ENCODE measurements around the gene OPCML.

The OPCML gene

DNA sequence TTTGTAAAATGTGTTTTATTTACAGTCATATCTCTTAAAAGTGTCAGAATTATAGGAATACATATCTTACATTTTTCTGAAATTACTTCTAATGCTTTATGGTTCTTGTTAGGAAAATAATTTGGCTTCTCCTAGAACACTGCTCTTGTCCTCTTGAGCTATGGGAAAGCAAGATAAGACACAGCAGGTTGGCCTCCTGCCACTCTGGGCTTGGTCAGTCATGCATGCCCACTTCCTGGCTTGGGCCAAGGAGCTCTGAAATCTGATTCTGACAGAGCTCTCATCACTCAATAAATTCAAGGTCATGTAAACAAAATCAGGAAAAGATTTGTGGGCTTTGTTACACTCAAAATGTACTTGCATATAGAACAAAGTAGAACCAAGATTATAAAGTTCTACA lies 1036.0 kb downstream of the OPCML start:
- H3K27me3 ChIP-seq (ENCODE audit: insufficient read depth, poor library complexity, severe bottlenecking): no peaks in the 10 kb centered on the region
- H3K4me3 ChIP-seq (replicated peaks; ENCODE audit: insufficient read depth, low read length): no peak overlapping the region
- TF ChIP-seq SPI1 (IDR thresholded peaks at IDR 0.05; ENCODE audit: borderline replicate concordance, low read depth): no peak
- TF ChIP-seq, protein P1, sequence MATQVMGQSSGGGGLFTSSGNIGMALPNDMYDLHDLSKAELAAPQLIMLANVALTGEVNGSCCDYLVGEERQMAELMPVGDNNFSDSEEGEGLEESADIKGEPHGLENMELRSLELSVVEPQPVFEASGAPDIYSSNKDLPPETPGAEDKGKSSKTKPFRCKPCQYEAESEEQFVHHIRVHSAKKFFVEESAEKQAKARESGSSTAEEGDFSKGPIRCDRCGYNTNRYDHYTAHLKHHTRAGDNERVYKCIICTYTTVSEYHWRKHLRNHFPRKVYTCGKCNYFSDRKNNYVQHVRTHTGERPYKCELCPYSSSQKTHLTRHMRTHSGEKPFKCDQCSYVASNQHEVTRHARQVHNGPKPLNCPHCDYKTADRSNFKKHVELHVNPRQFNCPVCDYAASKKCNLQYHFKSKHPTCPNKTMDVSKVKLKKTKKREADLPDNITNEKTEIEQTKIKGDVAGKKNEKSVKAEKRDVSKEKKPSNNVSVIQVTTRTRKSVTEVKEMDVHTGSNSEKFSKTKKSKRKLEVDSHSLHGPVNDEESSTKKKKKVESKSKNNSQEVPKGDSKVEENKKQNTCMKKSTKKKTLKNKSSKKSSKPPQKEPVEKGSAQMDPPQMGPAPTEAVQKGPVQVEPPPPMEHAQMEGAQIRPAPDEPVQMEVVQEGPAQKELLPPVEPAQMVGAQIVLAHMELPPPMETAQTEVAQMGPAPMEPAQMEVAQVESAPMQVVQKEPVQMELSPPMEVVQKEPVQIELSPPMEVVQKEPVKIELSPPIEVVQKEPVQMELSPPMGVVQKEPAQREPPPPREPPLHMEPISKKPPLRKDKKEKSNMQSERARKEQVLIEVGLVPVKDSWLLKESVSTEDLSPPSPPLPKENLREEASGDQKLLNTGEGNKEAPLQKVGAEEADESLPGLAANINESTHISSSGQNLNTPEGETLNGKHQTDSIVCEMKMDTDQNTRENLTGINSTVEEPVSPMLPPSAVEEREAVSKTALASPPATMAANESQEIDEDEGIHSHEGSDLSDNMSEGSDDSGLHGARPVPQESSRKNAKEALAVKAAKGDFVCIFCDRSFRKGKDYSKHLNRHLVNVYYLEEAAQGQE (IDR thresholded peaks at IDR 0.05; ENCODE audit: insufficient replicate concordance, low read depth): no peak
- DNase-seq (ENCODE audit: low read depth in 1 of 2, low spot score in 1 of 2): no peak
- H3K27ac ChIP-seq (replicated peaks): no peak overlapping the region

DNA sequence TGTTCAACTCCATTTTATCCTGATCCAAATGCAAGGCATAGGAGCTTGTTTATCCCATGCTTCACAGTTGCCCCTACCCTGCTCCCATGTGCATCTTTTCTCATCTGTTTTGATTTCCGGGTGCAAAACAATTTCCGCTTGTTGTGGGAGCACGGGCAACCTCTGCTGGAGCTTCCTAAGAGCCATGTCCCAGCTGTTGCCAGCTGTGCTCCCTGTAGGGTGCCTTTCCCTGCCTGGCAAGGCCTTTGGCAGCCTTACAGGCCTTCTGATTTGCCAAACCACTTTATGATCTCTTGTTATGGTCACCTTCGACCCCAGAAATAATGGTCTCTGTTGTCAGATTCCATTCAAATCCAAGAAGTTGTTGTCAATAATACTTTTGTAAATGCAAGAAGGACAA lies 1038.5 kb downstream of the OPCML start:
- Histone ChIP-seq H3K4me3 (replicated peaks; ENCODE audit: insufficient read depth, low read length) (no peak overlapping the region), H3K27ac (replicated peaks) (no peak overlapping the region), H3K27me3 (ENCODE audit: insufficient read depth, poor library complexity, severe bottlenecking) (no peaks in the 10 kb centered on the region)
- no peak for DNase-seq (ENCODE audit: low read depth in 1 of 2, low spot score in 1 of 2)
- TF ChIP-seq SPI1 (IDR thresholded peaks at IDR 0.05; ENCODE audit: borderline replicate concordance, low read depth): no peak
- TF ChIP-seq, protein P1 (IDR thresholded peaks at IDR 0.05; ENCODE audit: insufficient replicate concordance, low read depth): no peak

- no peak for DNase-seq (ENCODE audit: low read depth in 1 of 2, low spot score in 1 of 2)
- H3K27me3 ChIP-seq (ENCODE audit: insufficient read depth, poor library complexity, severe bottlenecking): no peaks in the 10 kb centered on the region
- H3K4me3 ChIP-seq (replicated peaks; ENCODE audit: insufficient read depth, low read length): no peak overlapping the region
- TF ChIP-seq GABPA (IDR thresholded peaks at IDR 0.05; ENCODE audit: low read depth) (no peak), POLR2AphosphoS5 (IDR thresholded peaks at IDR 0.05; ENCODE audit: low read depth) (no peak), SPI1 (IDR thresholded peaks at IDR 0.05; ENCODE audit: borderline replicate concordance, low read depth) (no peak)
- TF ChIP-seq, protein P1 (IDR thresholded peaks at IDR 0.05; ENCODE audit: insufficient replicate concordance, low read depth): no peak
- TF ChIP-seq, protein P2, sequence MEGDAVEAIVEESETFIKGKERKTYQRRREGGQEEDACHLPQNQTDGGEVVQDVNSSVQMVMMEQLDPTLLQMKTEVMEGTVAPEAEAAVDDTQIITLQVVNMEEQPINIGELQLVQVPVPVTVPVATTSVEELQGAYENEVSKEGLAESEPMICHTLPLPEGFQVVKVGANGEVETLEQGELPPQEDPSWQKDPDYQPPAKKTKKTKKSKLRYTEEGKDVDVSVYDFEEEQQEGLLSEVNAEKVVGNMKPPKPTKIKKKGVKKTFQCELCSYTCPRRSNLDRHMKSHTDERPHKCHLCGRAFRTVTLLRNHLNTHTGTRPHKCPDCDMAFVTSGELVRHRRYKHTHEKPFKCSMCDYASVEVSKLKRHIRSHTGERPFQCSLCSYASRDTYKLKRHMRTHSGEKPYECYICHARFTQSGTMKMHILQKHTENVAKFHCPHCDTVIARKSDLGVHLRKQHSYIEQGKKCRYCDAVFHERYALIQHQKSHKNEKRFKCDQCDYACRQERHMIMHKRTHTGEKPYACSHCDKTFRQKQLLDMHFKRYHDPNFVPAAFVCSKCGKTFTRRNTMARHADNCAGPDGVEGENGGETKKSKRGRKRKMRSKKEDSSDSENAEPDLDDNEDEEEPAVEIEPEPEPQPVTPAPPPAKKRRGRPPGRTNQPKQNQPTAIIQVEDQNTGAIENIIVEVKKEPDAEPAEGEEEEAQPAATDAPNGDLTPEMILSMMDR (IDR thresholded peaks at IDR 0.05; ENCODE audit: insufficient read depth, low read length): no peak
- no peak overlapping the region for H3K27ac ChIP-seq (replicated peaks)
Observed at GRCh38 chr11:132490978-132491377, 1041.3 kb downstream of the OPCML start.

- Histone ChIP-seq H3K27ac (replicated peaks) (no peak overlapping the region), H3K27me3 (ENCODE audit: insufficient read depth, poor library complexity, severe bottlenecking) (no peaks in the 10 kb centered on the region), H3K4me3 (replicated peaks; ENCODE audit: insufficient read depth, low read length) (no peak overlapping the region)
- TF ChIP-seq, protein P1 (IDR thresholded peaks at IDR 0.05; ENCODE audit: insufficient replicate concordance, low read depth): no peak
- TF ChIP-seq SPI1 (IDR thresholded peaks at IDR 0.05; ENCODE audit: borderline replicate concordance, low read depth) (no peak), GABPA (IDR thresholded peaks at IDR 0.05; ENCODE audit: low read depth) (no peak), POLR2AphosphoS5 (IDR thresholded peaks at IDR 0.05; ENCODE audit: low read depth) (no peak)
- TF ChIP-seq, protein P2 (IDR thresholded peaks at IDR 0.05; ENCODE audit: insufficient read depth, low read length): no peak
- DNase-seq (ENCODE audit: low read depth in 1 of 2, low spot score in 1 of 2): no peak
Observed at GRCh38 chr11:132486060-132486459, 1046.2 kb downstream of the OPCML start.

Data from HL-60 (cell line).